GDM1 (cell line): ENCODE results near the gene ALS2.

ENCODE experiments used
- DNase-seq: peaks from one replicate; lab custom pipeline; 2025; lab: John Stamatoyannopoulos, UW

ALS2 gene

DNA sequence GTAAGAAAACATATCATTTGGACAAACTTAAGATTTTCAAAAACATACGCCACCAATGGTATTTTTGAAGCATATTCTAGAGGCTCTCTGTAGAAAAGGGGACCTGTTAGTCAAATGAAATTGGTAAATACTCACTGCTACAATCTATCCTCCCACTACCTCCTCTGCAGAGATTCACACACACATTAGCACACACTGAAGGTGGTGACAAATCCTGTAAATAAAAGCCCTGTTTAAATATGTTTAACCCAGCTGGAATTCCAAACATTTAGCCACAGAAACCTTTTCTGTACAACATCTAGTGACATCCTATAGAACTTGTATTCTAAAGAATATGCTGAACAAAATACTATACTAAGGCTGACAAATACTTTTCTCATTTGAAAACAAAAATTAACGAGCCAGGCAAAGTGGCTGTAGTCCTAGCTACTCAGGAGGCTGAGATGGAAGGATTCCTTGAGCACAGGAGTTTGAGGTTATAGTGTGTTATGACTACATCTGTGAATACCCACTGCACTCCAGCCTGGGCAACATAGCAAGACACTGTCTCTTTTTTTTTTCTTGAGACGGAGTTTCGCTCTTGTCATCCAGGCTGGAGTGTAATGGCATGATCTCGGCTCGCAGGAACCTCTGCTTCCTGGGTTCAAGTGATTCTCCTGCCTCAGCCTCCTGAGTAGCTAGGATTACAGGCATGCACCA, 25.9 kb downstream of the ALS2 start:
- no peak for DNase-seq

DNA sequence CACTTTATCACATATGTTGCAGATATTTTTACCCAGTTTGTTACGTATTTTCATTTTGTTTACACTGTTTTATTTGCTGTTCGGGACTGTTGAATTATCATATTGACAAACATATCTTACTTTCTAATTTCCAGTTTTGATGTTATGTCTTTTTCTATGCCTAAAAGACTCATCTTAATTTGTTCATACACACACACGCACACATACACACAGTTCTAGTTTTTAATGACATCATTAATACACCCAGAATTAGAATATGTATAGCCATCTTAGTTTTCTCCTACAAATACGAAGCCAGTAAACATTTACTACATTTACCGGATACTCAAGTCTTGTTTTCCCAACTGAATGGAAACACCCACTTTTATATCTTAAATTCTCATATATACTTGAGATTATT, 29.2 kb downstream of the ALS2 start:
- no peak for DNase-seq

DNA sequence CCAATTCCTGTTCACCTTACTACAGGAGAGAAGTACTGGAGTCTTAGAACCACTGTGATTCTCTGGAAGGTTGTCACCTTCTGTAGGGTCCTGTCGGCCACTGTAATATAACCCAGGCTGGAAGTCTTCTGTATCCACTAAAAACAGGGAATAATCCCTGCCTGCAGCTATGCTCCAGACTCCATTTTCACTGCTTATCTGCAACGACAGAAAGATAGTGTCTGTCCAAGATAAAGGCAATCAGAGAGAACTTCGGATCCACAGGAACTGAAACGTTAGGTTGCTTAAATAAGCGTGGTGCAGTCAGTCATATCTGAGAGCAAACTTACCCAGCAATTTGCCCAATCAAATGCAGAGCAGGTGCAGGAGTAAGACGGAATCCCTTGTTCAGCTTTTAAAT, 34.2 kb downstream of the ALS2 start:
- no peak for DNase-seq

DNA sequence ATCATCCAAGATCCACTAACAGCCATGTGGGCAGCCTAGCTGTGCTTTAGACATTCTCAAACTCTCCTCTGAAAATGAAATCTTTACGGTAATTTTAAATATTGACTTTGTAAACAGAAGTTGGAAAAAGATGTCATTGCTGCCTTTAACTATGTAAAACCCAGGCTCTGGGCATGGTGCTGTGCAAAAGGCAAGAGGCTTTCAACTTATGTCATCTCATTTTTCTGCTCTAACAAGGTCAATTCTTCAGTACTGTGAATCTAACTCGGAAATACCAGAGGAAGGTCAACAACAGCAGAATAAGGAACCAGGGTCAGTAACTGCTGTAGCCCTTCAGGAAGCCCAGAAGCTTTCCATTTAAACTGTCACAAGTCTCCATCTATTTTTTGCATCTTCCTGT, 45.2 kb downstream of the ALS2 start:
- peak; percentile 17 for DNase-seq

DNA sequence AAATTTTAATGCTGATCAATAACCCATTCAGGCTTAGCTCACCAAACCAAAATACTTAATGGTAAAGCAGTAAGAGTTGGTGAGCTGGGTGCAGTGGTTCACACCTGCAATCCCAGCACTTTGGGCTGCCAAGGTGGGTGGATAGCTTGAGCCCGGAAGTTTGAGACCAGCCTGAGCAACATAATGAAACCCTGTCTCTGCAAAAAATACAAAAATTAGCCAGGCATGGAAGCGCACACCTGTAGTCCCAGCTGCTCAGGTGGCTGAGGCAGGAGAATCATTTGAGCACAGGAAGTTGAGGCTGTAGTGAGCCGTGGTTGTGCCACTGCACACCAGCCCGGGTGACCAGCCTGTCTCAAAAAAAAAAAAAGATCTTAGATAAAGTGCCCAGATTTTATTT, 46.6 kb downstream of the ALS2 start:
- no peak for DNase-seq

DNA sequence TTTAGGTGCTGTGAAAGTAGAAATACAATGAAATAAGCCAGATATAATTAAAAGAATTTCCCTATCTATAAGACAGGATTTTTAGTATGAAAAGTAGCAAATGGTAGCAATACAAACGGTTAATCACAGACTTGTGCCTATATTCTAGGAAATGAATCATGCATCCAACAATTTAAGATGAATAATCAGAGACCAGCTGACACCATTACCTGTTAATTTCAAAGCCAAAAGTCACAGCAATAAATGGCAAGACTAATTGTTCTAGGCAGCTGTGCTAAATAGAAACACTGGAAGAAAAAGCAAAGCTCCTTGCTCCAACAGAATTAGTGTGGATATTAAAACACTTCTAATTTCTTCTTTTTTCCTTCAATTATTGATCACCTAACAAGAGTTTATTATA, 47.2 kb downstream of the ALS2 start:
- no peak for DNase-seq

DNA sequence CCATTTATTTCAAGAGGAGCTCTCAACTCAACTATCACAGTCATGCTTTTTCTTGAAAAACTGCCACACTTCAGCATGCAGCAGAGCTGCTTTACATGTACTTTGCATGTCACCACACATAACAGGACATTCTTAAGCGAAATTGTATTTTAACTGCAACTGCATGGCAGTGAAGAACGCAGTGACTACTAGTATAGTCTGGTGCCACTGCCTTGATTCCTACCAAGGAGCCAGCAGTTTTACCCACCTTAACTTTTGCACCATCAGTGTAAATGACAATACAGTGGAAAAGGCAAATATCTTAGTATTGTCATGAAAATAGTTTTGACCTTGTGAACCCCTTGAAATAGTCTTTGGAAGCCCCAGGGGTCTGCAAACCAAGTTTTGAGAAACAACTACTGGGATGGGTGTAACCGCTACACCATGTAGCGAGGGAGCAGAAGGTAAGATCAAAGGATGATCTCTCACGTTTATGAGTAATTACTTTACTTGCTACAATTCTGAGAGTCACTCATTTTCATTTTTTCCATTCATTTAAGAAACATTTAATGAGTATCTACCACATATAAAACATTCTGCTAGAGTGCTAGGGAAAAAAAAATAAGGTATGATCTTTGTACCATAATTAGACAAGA, 50.0 kb downstream of the ALS2 start:
- no peak for DNase-seq

DNA sequence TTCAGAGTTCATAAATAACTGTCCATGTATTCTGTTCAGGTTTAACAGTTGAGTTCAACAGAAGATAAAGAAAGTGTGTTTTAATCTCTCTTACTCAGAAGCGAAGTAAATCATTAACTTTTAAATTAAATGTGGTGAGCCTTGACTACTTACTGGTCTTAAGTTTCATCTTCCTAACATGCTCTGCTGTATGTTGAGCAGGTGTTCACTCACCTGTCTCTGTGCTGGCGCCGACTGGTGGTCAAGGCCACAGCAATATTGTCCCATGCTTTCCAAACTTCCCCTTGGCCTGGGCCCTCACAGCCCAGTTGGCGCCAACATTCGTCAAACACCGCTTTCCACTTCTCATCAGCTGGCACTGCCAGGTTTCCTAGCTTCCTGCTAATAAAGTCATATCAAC, 65.3 kb downstream of the ALS2 start:
- DNase-seq, result no peak

DNA sequence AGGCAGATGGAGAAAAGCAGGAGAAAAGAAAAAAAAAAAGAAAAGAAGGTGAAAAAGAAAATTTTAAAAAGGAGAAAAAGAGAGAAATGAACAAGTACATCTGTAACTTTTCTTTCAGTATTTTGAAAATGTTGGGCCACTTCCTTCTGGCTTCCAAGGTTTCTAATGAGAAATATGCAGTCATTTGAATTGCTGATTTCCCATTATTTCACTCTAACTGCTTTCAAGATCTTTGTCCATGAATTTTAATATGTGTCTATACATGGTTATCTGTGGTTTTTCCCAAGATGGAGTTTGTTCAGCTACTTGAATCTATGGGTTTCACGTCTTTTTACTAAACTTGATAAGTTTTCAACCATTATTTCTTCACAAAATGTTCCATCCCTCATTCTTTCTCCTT, 68.0 kb downstream of the ALS2 start:
- DNase-seq, result no peak

DNA sequence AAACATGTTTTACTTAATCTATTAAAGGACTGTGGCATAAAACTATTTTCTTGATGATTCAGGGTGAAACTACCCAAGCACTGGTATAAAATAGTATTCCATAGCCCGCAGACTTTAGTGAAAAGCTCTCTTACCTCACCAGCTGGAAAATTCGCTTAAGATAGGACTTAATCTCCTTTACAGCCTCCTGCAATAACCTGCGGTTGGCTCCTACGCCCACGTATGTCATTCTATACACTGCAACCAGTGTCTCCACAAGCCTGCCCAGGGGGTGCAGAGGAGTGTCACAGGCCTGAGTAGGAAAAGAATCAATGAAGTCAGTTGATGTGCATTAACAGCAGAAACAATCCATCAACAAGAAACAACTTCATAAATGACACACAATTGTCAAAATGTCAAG, 71.0 kb downstream of the ALS2 start:
- no peak for DNase-seq

DNA sequence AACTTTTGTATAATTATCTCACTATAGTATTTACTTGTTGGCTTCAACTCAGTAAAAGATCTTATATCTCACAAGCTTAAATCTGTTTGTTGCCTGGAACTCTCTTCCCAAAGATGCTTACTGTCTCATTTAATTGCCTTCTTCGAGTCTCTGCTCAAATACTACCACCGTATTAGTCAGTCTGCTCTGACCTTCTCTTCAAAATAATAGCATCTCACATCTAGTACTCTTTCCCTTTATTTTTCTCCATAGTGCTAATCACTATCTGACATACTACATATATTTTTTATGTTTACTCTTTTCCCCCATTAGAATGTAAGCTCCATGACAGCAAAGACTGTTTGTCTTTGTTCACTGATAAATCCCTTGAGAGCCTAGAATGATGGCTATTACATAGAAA, 71.7 kb downstream of the ALS2 start:
- no peak for DNase-seq

DNA sequence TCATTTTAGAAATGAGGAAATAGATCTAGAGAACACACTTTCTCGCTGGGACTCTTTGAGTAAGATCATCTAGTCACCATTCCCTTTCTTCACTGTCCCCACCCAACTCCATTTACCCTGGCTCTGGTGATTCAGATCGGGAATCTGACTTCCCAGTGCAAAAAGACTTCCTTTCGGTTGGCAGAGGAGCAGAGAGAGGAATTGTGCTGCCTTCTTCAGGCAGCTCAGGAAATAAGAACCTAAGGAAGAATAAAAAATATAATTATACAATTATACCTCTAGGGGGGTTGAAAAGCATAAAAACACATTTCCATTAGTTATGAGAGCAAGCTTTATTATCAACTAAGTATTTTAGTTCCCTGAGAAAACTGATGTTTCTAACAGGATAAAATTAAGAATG, 73.0 kb downstream of the ALS2 start:
- no peak for DNase-seq

DNA sequence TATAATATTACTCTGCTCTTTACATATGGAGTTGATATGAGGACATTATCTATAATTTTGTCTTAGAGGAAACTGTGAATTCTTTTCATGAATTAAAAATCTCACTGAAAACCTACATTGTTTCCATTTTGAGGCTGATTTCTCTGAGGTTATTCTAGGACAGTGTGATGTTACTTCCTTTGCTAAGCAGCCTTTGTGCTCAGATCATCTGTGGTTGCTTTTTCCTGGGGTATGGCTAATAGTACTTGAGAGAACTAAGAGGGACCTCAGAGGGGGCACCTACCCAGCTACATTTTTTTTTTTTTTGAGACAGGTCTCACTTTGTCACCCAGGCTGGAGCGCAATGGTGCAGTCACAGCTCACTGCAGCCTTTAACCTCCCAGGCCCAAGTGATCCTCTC, 73.6 kb downstream of the ALS2 start:
- no peak for DNase-seq

DNA sequence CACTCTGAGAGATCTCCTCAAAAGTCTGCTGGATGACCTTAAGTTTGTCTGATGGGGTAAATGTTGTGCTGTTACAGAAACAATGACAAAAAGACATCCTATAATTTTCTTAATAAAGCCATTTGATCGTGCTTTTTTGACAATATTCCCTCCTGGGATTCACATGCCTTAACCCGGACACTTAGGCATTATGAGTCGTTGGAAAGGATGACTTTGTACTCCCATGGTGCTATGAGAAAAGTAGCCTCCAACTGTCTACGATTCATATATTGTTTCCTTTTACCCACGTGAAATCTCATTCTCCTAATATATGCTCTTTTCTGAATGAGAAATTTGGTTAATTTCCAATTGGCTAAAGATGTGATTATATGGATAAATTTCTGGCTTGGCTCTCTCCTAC, 76.2 kb downstream of the ALS2 start:
- no peak for DNase-seq

DNA sequence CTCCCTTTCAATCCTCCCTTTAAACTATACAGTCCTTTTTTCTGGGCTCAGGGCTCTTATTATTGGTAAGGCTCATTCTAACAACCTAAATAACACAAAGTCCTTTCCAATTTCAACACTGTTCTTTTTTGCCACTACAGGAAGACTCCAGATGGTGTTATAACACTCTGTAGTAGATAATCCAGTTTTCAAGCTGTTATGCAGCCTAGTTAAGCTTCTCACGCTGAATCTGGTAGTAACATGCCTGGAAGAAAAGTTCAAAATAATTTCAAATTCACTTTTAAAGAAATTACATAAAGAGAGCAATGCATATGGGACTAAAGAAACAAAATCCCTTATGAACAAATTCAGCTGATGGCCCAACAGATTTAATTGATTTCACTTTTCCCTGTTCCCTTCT, 79.1 kb downstream of the ALS2 start:
- DNase-seq, result no peak

DNA sequence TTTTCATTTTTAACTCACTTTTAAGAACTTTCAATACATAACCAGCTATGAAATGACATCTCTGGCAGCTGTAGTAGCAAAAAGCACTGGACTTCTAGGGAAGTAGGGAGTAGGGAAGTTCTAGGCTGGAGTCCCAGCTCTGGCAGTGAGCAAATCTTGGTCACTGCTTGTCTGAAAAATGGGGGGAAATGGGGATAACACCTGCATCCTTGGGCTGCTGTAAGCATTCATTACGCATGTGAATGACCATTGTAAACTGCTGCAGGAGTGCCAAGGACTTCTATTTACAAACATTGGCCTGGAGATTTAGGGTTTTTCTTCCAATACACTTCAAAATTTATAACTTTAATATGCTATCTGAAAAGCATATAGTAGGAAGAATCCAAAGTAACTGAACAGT, 81.3 kb downstream of the ALS2 start:
- no peak for DNase-seq

DNA sequence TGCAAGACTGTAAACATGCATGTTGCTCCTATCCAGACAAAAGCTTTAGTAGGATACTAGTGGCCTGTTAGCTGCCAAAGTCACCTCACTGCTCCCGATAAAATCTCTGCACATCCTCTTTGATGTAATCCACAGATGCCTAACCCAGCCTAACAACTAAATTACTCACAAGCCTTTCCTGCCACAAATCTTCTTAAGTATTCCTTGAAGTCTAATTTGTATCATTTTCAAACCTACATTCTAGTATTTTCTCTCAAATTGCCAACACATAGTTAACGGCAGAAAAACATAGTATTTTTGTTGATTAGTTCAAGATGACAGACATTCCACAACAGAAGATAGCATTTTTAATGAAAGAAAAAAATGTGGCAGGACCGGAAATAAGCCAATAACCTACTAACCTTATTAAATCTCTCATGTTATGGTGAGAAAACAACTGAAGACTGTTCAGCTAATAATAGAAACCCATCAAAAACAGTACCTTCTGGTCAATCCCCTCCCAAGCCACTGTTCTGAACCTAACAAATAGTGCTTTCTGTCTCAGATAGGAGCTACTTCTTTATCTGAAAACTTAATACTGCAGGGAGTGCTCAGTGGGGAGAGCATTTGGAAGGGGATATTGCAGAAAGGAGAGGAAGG, 82.0 kb downstream of the ALS2 start, which contains the start of gene MPP4:
Gene MPP4 (minus strand): TSS at position 57 of the 639 bp plus-strand sequence. CDS start 4,690 bp downstream, outside the sequence.
- DNase-seq, result no peak

DNA sequence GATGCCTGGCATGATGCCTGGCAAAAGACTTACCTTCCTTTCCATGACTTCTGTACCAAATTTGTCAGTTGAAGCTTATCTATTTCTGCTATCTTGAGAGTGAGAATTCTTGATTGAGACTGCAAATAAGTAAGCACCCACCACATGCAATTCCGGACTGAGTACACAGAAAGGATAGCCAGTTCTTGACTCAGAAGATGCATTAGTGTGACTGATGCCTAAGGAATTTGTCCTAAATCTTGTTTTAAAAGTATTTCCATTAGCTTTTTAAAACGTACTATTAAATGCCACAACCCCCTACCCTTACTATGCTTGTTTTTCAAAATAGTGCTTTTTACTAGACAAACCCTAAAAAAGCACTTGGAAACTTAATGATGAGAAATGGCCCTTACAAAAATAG, 82.8 kb downstream of the ALS2 start:
- no peak for DNase-seq

DNA sequence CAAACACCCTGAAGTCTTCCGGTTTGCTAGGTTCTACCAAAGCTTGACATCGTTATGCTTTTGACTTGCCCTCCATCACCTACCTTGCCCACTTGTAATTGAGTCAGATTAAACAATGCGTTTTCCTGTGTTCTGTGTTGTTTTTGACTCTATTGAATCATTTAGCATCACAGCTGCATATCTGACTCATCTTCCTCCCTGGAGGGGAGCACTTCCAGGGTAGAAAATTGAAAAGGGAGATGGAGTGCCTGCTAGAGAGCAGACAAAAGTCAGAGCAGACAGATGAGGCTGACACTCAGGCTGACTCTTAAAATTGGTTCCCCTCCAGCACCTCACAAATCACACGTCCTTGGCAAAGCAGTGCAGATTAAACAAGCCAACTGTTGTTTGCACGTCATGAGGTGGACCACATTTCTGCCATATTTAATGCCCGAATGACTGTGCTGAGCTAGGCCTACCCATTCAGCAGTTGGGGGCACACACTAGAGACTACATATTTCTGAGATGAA, 84.5 kb downstream of the ALS2 start:
- no peak for DNase-seq

DNA sequence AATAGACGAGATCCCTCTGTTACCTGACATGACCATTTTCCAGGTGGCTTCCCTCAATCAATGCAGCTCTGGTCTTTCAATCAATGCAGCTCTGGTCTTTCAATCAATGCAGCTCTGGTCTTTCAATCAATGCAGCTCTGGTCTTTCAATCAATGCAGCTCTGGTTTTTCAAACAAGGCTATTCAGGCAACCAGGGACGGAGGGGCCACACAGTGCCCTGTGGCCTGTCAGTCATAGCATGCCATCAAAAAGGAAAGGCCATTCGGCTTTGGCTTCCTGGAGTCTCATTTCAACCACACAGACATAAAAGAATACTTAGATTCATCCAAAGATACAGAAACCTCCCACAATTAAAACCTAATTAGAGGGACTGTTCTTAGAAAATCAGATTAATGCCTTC, 95.6 kb downstream of the ALS2 start:
- no peak for DNase-seq

DNA sequence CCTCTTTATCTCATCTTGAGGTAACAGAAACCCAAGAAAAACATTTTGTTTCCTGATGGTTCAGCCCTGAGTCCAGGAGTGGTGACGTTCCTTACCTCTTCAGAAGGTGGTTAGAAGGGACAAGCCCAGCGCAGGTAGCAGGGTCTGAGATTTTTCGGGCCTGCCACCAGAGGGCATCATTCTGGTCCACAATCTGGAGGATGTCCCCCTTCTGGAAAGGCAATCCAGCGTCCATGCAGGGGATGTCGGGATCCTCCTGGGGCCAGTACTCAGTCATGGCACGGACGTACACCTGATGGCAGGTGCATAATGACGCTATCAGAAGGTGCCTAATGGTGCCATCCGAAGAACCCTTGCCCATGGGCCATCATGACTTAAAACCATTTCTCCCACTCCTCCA, 100.0 kb downstream of the ALS2 start:
- DNase-seq, result no peak

DNA sequence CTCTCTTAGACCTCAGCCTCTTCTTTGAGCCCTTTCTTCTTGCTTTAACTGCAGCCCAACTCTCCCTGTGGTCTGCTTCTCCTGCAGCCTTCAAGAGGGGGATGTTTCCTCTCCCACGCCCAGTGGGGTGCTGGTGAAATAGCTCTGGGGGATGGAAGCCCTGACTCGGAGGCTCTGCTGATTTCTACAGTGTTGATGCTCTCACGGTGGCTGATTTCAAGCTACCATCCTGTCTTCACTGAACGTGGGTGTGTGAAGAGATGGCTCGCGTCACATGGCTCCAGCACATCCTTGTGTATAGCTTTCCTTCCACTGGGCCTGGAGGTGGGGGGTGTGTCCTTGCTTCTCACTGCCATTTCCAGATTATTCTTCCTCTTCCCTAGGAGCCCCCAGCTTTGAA, 102.3 kb downstream of the ALS2 start:
- no peak for DNase-seq

DNA sequence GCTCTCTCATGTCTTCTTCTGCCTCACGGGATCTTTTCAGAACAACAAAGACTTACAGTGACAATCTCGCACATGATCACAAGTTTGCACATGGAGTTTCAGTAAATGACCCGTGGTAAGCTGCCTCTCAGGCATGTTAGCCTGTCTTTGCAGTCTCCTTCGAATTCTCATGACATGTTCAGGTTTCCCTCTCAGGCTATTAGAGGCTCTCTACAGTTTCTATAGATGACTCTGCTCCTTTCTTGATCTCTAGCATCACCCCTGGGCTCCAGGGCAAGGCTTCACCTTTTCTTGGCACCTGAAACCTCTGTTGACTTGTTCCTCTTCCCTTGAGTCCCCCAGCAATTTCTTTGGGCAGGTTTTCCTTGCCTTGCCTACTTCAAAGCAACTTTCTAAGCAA, 105.3 kb downstream of the ALS2 start:
- DNase-seq, result no peak
